ENCODE data around the gene RARS1.

DNA sequence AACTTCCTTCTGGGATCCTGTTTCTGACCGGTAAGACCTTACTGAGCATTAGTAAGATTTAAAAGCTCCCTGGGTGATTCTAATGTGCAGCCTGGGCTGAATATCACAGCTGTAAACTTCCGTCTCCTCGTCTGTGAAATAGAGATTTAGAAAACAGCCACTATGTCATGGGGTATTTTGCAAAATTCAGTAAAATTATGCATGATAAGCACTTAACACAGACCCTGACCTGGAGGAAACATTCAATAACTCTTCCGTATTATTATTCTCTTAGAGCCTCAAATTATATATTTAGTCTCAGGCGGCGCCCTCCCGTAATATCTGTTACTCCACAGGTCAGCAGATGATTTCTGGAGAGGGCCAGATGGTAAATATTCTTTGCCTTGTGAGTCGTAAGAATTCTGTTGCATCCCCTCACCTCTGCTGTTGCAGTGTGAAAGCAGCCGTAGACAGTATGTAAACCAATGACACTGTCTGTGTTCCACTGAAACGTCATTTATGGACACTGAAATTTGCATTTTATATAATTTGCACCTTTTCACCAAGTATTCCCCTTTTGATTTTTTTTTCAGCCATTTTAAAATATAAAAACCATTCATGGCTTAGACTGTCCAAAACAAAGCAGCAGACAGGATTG is 39.2 kb upstream of the RARS1 start:
- TF ChIP-seq, protein P1, sequence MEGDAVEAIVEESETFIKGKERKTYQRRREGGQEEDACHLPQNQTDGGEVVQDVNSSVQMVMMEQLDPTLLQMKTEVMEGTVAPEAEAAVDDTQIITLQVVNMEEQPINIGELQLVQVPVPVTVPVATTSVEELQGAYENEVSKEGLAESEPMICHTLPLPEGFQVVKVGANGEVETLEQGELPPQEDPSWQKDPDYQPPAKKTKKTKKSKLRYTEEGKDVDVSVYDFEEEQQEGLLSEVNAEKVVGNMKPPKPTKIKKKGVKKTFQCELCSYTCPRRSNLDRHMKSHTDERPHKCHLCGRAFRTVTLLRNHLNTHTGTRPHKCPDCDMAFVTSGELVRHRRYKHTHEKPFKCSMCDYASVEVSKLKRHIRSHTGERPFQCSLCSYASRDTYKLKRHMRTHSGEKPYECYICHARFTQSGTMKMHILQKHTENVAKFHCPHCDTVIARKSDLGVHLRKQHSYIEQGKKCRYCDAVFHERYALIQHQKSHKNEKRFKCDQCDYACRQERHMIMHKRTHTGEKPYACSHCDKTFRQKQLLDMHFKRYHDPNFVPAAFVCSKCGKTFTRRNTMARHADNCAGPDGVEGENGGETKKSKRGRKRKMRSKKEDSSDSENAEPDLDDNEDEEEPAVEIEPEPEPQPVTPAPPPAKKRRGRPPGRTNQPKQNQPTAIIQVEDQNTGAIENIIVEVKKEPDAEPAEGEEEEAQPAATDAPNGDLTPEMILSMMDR (IDR thresholded peaks at IDR 0.05), result no peak
- no peak for TF ChIP-seq SMC3 (IDR thresholded peaks at IDR 0.05)
- TF ChIP-seq, protein P2, sequence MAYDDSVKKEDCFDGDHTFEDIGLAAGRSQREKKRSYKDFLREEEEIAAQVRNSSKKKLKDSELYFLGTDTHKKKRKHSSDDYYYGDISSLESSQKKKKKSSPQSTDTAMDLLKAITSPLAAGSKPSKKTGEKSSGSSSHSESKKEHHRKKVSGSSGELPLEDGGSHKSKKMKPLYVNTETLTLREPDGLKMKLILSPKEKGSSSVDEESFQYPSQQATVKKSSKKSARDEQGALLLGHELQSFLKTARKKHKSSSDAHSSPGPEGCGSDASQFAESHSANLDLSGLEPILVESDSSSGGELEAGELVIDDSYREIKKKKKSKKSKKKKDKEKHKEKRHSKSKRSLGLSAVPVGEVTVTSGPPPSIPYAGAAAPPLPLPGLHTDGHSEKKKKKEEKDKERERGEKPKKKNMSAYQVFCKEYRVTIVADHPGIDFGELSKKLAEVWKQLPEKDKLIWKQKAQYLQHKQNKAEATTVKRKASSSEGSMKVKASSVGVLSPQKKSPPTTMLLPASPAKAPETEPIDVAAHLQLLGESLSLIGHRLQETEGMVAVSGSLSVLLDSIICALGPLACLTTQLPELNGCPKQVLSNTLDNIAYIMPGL (CRISPR knock-in tag; IDR thresholded peaks at IDR 0.05; ENCODE audit: borderline replicate concordance), result no peak
- TF ChIP-seq POLR2A (IDR thresholded peaks at IDR 0.05; ENCODE audit: low read length), result no peak
- no peak for TF ChIP-seq CHD4 (IDR thresholded peaks at IDR 0.05; ENCODE audit: borderline replicate concordance)
- TF ChIP-seq NFE2L2 (conservative IDR thresholded peaks at IDR 0.05; ENCODE audit: low read length), result no peak
